NCI-H460 (cell line): ENCODE data around the gene NFKBIZ. TPM values are rescaled to one million over a fixed set of nuclear protein-coding genes. Genes with fewer than 3 reads are reported as not detected.

Experiments used
- DNase-seq: peaks from one replicate; pipeline ENCODE4 v3.0.0-alpha.2; 2016; ENCODE audit warnings: low read depth; ENCODE audit errors: extremely low read depth
- polyA plus RNA-seq: library from polyadenylated mRNA; depleted of rRNA; stranded (reverse); fragments of >200 nt; gene quantifications from 2 replicates; pipeline ENCODE4 v1.2.3, GENCODE V29; 2014; cell fraction: nucleus; rRNA removed
- total RNA-seq: library from RNA; depleted of rRNA; stranded (reverse); fragments of >200 nt; shearing (Covaris generic); gene quantifications from 2 replicates; pipeline ENCODE4 v1.2.3, GENCODE V29; 2014; rRNA removed

NFKBIZ gene, protein sequence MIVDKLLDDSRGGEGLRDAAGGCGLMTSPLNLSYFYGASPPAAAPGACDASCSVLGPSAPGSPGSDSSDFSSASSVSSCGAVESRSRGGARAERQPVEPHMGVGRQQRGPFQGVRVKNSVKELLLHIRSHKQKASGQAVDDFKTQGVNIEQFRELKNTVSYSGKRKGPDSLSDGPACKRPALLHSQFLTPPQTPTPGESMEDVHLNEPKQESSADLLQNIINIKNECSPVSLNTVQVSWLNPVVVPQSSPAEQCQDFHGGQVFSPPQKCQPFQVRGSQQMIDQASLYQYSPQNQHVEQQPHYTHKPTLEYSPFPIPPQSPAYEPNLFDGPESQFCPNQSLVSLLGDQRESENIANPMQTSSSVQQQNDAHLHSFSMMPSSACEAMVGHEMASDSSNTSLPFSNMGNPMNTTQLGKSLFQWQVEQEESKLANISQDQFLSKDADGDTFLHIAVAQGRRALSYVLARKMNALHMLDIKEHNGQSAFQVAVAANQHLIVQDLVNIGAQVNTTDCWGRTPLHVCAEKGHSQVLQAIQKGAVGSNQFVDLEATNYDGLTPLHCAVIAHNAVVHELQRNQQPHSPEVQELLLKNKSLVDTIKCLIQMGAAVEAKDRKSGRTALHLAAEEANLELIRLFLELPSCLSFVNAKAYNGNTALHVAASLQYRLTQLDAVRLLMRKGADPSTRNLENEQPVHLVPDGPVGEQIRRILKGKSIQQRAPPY
- 4.0 and 4.7 TPM in 2 replicates for total RNA-seq
- polyA plus RNA-seq = 2.6 and 9.3 TPM in 2 replicates

DNA sequence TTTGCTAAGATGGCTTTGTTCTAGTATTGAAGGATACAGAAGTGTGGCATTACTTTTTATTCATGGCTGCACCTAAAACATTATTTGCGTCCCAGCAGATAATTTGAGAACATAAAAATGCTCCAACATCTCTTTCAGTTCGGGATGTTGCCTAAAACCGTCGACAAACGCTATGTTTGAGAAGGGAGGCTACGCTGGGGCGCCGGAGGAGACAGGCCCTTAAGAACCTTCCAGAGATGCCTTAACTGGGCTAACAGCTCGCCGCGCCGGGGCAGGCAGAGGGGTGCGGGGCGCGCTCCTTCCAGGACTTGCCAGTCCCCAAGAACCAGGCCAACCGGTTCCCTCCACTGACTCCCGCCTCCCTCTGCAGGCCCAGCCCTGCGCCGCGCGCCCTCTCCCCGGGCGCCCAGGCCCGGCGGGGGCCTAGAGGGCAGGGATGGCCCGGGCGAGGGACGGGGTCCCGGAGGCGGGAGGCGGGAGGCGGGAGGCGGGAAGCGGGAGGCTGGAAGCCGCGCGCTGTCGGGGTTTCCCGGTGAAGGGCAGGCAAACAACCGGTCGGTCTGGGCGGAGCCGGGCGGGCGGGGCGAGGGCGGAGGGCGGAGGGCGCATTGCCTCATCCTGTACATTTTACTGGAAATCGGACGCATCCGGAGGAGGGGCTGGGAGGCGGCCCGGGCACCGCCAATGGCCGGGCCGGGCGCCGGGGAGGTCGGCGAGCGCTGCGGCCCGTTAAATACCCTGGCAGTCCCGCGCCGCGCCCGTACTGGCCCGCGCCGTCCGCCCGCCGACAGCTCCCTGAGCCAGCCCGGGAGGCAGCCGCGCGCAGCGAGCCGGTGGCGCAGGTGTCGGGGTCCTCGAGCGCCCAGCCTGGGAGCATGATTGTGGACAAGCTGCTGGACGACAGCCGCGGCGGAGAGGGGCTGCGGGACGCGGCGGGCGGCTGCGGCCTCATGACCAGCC lies at the start of gene NFKBIZ:
Gene NFKBIZ, plus strand, starts transcription at position 761 of the 960 bp plus-strand sequence. Its CDS starts 115 bp downstream, at position 876.
- DNase-seq = peak; percentile 87

DNA sequence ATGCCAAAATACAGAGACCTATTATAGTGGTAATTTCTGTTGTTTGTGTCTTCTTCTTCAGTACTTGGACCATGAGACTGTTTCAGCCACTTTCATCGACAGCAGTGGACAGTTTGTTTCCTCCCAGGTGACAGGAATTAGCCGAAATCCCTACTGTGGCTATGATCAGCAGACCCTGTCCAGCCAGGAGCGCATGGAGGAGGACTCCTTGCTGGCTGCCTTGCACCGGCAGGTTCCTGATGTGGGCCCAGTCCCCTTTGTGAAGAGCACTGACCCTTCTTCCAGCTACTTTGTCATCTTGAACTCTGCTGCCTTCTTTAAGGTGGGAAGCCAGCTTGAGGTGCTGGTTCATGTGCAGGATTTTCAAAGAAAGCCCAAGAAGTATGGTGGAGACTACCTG lies 48.1 kb upstream of the NFKBIZ start:
- DNase-seq = no peak

DNA sequence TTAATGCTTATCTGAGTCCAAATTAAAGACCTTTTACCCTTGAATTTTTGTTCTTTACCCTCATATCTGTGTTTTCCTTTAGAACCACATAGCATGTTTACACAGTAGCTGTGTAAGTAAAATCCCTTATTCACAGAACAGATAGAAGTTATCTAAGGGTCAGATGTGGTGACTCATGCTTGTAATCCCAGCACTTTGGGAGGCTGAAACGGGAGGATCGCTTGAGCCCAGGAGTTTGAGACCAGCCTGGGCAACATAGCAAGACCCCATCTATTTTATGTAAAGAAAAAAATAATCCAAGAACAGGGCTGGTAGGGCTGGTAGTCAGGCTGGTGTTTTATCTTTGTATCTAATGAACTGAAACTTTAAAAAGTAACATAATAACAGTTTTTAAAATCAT lies 47.1 kb upstream of the NFKBIZ start:
- DNase-seq = no peak

DNA sequence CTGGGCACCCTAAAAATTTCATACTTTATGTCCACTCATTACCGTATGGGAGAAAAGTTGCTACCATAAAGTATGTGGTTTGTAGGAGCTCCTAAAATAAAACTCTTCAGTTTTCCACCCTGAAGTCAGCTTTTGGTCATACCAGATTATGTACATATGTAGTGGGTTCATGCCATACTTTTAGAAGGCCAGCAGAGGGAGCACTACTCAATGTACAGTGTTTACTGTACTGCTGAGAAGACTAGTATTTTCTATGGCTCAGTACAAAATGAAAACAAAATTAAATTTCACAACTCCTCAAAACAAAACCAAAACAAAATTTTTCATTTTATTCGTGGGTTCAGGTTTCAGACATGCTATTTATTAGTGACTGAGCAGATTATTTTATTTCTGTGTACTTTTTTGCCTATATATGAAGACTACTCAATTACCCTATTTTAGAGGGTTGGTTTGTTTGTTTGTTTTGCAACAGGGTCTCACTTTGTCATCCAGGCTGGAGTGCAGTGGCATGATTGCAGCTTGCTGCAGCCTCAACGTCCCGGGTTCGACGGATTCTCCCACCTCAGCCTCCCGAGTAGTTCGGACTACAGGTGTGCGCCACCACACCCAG lies 46.0 kb upstream of the NFKBIZ start:
- peak; percentile 65 for DNase-seq

DNA sequence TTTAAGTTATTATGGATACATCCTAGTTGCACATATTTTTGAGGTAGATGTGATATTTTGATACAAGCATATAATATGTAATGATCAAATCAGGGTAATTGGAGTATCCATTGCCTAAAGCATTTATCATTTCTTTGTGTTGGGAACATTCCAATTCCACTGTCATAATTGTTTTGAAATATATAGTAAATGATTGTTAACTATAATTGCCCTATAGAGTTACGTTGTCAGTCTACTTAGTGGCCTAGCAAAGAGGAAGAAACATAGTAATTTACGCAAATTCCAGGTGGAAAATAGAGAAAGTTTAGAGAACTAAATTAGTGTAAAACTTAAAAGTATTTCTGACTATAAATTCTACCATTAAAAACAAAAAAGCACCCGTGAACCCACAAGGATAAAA lies 45.4 kb upstream of the NFKBIZ start:
- no peak for DNase-seq

DNA sequence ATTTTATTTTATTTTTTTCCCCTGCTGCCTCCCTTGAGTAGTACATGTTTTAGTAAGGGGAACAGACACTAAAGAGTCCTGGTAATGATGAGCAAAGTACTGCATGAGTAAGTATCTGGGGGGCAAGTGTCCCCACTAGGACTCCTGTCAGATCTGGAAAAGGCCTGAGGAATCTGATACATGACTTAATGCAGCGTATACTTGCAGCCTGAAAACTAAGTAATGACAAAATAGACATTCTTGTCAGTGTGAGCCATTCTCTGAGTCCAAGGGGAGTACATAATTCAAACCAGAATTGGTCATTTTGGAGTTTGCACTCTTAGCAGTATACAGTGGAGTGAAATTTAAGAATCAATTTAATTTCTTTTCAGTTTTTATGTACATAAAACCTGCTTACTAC lies 42.8 kb upstream of the NFKBIZ start:
- DNase-seq = no peak

DNA sequence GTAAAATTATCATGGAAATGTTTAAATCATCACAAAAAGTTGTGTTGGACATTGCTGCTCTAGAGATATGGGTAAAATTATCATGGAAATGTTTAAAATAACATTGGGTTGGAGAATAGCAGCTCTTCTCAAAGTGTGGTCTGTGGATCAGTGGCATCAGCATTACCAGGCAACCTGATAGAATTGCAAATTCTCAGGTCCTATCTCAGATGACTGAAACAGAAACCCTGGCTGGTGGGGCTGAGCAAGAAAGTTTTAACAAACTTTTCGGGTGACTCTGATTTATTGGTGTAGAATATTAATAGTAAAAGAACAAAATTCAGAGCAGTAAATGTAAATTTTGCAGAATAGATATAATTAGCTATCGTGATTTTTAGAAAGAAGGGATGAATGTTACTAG lies 41.4 kb upstream of the NFKBIZ start:
- DNase-seq = no peak

DNA sequence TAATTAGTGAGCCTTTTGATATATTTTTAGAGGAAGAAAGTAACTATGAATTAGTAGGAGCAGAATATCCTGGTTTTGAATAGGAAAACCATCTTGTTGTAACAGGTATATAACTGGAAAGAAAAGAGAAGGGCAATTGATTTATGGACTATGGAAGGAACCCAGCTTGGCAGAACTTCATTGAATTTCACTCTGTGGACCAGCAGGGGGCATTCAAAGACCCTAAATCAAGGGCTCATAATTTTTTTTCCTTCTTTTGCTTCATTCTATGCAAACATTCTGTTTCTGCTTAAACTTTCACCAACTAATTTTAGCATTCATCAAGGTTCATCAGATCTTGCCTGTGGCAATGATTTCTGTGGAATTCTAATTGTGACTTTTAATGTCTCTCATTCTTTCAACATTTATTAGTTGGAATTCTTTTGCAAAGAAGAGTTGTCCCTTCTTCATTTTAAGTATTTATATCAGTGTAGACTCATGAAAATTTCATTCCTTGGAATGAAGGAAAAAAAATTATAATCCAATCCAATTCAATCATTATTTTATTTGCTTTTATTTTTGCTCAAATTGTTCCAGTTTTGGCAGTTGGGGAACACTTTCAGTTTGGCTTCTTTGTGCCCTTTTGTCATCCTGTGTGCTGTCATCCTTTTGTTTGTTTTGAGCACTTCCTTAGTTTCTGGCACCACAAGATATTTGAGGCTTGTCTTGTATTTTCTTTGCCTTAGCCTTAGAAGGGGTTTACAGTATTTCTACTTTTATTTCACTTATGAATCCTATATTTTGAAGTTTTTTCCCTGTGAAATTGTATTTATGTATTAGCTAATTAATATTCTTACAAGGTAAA lies 39.9 kb upstream of the NFKBIZ start:
- peak; percentile 15 for DNase-seq

DNA sequence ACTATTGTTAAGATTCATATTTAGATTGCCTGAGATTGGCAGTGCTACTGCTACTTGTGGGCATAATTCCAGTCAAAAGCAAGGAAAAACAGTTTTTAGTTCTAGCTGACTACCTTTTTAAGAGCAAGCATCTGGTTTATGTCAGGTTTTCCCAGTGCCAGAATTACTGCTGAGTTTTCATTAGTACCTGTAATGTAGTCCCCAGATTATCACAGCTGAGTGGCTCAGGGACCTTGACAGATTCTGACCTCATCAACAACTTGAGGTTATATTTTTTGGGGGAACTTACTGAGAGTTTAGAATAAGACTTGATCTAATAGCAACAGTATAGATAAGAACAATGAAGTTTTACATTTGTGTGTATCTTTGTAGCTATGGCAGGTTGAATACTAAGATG lies 39.3 kb upstream of the NFKBIZ start:
- no peak for DNase-seq

DNA sequence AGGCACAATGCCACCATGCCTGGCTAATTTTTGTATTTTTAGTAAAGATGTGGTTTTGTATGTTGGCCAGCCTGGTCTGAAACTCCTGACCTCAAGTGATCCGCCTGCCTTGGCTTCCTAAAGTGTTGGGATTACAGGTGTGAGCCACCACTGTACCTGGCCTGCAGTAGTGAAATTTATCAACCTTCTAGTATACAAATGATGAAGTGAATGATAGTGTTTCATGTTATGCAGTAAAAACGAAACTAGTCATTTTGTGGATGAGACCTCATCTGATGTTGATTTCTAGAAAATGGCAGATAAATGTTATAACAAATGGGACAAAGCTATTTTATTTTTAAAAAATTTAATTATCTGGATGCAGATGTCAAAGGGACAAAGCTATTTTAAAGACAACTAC lies 37.4 kb upstream of the NFKBIZ start:
- DNase-seq = no peak

DNA sequence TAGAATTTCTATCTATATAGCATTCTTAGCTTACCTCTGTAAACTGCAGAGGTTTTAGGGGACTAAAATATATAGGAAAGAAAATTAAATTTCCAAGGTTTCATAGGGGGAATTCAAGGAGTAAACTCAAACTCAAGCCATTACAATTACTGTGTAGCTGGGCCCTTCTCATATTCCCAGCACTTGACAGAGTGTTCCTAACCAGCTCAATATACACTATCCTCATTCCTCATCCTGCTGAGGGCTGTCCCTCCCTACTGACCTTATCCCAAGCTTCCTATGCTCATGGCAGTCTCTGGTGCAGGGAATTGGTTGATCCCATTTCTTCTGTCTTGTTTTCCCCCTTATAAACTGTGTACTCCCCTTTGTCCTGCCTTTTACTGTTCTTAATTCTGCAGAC lies 36.4 kb upstream of the NFKBIZ start:
- DNase-seq = no peak

DNA sequence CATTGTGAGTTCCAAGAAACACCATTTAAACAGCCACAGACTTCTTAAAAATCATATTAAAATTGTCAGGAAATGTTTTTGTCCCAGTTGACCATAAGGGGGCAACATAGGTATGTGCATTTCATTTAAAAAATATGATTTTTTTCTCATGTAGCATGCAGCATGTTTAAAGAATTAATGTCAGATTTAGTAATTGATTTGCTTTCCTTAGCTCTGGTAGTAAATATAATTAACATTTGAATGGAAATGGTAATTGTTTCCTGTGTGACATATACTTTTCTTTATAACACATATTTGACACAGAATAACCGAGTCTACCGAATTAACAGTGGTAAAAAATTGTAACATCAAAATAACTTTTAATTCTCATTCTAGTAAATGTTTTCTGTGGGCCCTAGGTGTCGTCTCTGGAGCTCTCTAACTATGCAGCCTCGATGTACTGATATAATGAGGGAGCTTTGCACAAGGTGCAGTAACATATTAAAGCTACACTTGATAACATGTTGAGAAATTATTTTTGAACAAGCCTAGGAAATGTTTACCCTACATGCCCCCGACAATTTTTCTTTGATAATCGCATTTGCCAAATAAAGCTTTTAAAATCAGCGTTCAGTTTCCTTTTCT lies 35.4 kb upstream of the NFKBIZ start:
- no peak for DNase-seq

DNA sequence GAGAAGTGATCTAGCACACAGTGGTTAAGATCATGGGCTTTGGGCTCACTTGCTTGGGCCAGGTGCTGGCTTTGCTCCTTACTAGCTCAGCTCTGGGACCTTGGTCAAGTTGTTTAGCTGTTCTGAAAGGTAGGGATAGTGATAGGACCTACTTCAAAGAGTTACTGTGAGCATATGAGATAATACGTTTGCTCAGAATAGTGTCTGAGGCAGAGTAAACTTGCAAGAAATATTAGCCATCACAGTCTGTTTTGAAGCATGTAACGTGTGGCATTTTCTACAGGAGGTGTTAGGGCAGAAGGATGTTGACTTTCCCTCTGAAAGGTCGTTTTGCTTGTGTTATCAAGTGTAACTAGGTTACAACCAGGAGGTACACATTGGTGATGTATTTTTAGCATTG lies 34.5 kb upstream of the NFKBIZ start:
- no peak for DNase-seq

DNA sequence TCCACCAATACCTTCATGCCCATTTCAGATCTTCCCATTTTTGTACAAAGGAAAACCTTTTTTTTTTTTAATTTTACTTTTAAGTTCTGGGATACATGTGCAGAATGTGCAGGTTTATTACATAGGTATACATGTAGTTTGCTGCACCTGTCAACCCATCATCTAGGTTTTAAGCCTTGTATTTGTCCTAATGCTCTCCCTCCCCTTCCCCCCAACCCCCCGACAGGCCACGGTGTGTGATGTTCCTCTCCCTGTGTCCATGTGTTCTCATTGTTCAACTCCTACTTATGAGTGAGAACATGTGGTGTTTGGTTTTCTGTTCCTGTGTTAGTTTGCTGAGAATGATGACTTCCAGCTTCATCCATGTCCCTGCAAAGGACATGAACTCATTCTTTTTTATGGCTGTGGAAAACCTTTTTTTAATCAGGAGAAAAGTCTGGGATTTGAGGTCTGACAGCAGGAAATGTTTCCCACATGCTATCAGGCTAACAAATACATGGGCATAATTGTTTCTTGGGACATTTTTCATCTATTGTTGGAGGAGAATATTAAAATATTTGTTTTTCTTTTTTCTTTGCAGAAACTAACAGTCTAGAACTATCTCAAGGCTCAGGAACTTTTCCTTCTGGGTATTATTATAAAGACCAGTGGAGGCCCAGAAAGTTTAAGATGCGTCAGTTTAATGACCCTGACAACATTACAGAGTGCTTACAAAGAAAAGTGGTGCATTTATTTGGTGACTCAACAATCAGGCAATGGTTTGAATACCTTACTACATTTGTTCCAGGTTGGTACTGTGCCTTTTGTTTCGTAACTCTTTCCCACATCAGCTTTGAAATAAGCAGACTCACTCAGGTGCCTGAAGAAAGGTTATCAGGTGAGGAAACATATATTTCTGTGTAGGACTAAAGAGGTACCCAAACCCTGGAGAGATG lies 32.8 kb upstream of the NFKBIZ start:
- no peak for DNase-seq

DNA sequence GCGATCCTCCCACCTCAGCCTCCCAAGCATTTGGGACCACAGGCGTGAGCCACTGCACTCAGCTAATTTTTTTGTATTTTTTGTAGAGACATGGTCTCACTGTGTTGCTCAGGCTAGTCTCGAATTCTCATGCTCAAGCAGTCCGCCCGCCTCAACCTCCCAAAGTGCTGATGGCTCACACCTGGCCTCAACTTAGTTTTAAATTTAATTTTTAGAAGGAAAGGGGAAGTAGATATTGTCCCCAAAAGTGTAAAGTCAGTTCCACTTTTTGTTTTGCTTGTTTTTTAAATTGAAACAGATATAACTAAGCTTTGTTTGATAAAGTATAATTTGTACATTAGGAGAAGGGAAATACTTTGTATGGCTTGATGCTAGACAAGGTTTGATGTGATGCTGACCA lies 31.3 kb upstream of the NFKBIZ start:
- DNase-seq = no peak

DNA sequence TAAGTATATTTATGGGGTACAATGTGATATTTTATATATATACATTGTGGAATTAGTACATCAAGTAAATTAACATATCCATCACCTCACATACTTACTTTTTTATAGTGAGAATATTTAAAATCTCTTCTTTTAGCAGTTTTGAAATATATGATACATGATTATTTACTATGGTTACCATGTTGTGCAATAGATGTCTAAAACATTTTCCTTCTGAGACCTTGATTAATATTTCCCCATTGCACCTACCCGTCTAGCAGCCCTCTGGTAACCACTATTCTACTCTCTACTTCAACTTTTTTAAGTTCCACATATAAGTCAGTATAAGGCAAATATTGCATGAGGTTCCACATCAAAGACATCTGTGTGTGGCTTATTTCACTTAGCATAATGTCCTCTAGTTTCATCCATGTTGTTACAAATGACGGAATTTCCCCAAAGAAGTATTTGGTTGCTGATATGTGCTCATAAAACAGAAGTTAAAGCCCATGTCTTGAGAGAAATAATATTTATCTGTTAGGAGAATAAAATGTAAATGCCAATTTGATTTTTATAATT lies 29.6 kb upstream of the NFKBIZ start:
- DNase-seq = no peak

DNA sequence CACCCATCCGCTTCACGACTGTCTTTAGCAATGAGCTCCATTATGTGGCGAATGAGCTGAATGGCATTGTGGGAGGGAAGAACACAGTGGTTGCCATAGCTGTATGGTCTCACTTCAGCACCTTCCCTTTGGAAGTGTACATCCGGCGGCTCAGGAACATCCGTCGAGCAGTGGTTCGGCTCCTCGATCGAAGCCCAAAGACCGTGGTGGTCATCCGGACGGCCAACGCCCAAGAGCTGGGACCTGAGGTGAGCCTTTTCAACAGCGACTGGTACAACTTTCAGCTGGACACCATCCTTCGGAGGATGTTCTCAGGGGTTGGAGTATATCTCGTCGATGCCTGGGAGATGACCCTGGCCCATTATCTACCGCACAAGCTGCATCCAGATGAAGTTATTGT lies 27.8 kb upstream of the NFKBIZ start:
- no peak for DNase-seq

DNA sequence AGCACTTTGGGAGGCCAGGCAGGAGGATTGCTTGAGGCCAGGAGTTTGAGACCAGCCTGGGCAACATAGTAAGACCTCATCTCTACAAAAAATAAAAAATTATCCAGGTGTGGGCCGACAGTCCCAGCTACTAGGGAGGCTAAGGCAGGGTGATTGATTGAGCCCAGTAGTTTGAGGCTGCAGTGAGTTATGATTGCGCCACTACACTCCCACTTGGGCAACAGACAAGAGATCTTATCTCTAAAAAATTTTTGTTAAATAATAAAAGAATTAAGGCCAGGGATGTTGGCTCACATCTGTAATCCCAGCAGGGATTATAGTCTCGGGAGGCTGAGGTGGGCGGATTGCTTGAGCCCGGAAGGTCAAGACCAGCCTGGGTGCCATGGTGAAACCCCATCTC lies 25.8 kb upstream of the NFKBIZ start:
- no peak for DNase-seq
